Measurements from ENCODE around the gene FLNA. TPM values are rescaled to one million over a fixed set of nuclear protein-coding genes. Genes with fewer than 3 reads are reported as not detected.
"Not testable (repeated sequence)": the region's sequence is repeated elsewhere in the genome, so short reads cannot be mapped to it uniquely, and the experiment has no call there.

Gene FLNA
- total and polyA plus RNA-seq, 2 donors: 164 to 412 TPM

DNA sequence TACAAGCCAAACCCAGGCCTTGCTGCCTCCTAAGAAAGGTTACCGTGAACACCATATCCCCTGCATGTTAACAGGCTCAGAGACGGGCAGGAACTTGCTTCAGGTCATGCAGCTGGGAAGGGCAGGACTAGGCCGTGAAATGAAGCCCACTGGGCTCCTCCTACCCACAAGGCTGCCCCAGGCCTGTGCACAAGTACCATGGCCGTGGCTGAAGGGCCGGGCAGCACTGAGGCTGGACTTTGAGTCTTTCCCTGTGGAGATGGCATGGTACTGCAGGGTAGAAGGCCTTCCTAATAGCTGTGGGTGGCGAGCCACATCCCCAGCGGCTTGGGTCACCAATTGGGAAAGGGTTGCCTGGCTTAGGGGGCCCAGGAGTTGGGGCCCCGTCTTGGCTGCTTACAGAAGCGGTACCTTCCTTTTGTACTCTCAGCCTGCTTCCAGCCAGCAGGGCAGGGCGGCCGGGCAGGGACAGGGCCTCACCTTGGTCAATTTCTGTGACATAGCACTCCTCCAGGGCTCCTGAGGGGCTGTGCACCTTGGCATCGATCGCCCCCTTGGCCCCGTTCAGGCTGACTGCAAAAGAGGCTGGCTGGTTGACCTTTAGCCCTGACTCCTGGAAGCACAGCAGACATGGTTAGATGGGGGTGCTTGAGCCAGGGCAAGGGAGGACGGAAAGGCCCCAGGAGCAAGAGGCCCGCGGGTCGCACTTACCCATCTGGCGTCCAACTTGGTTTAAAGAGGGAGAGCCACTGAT is 23.8 kb downstream of the FLNA start:
- no peak for DNase-seq (ENCODE audit: low read depth in 6 of 9, low spot score in 9 of 9)
- Histone ChIP-seq H3K4me1 (ENCODE audit: control insufficient read depth in 2 of 2, insufficient read depth in 2 of 2, low read length in 2 of 2) (peaks cover 0 to 6% of the 10 kb centered on the region in 2 donors), H3K9me3 (ENCODE audit: control insufficient read depth in 2 of 2, insufficient read depth in 1 of 2, low read length in 1 of 2) (no peaks in the 10 kb centered on the region), H3K27ac (ENCODE audit: low read depth in 1 of 2, low read length in 1 of 2) (peak overlapping the region in 1 of 2 donors; percentile 5), H3K4me3 (ENCODE audit: low read length in 2 of 2) (no peak overlapping the region), H3K36me3 (ENCODE audit: control insufficient read depth in 2 of 2, insufficient read depth in 2 of 2, low read length in 1 of 2) (peaks cover 63 to 72% of the 10 kb centered on the region in 2 donors), H3K27me3 (ENCODE audit: control insufficient read depth in 2 of 2, insufficient read depth in 1 of 2, low read length in 1 of 2) (no peaks in the 10 kb centered on the region)
- WGBS: 87% methylated on average over 19 of the region's 19 CpGs

DNA sequence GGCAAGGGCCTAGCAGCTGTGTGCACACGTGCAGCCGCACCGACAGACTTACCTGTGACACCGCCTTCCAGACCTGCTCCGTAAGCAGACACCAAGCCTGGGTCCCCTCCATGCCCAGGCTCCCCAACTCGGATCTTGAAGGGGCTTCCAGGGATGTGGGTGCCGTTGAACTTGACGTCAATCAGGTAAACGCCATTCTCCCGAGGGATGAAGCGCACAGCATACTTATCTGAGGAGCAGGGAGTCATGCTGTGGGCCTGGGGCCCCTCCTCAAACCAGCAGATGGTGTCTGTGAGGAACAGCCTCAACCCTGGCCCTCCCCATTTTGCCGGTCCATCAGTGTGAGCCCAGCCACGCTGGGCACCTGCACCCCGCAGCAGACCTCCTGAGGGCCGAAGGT is 24.5 kb downstream of the FLNA start:
- Histone ChIP-seq H3K4me1 (ENCODE audit: control insufficient read depth in 2 of 2, insufficient read depth in 2 of 2, low read length in 2 of 2) (peaks cover 0 to 6% of the 10 kb centered on the region in 2 donors), H3K36me3 (ENCODE audit: control insufficient read depth in 2 of 2, insufficient read depth in 2 of 2, low read length in 1 of 2) (peaks cover 61 to 67% of the 10 kb centered on the region in 2 donors), H3K4me3 (ENCODE audit: low read length in 2 of 2) (no peak overlapping the region), H3K27me3 (ENCODE audit: control insufficient read depth in 2 of 2, insufficient read depth in 1 of 2, low read length in 1 of 2) (no peaks in the 10 kb centered on the region), H3K27ac (ENCODE audit: low read depth in 1 of 2, low read length in 1 of 2) (no peak overlapping the region), H3K9me3 (ENCODE audit: control insufficient read depth in 2 of 2, insufficient read depth in 1 of 2, low read length in 1 of 2) (no peaks in the 10 kb centered on the region)
- WGBS: 98% methylated on average over 15 of the region's 15 CpGs
- DNase-seq (ENCODE audit: low read depth in 6 of 9, low spot score in 9 of 9): no peak

DNA sequence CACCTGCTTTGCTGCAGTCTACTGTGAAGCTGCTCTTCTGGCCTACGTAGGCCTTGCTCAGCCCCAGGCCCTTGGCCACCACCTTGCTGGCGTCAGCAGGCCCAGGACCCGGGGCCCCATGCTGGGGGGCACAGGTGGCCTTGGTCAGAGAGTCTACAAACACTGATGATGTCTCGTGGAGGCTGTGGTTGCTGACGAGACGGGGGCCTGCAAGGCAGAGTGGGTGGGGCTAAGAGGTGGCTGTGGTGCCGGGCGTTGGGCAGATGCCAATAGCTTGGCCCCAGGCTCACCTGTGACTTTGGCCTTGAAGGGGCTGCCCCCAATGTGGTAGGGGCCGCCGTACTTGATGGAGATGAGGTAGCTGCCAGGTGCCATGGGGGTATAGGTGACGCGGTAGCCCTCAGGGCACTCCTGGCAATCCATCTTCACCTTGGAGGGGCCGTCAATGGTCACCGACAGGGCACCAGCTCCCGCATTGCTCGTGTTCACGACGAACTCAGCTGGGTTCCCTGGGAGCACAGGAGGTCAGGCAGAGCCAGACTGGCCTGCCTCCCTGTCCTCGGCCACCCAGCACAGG is 25.0 kb downstream of the FLNA start:
- DNase-seq (ENCODE audit: low read depth in 6 of 9, low spot score in 9 of 9): no peak
- Histone ChIP-seq H3K4me3 (ENCODE audit: low read length in 2 of 2) (no peak overlapping the region), H3K4me1 (ENCODE audit: control insufficient read depth in 2 of 2, insufficient read depth in 2 of 2, low read length in 2 of 2) (peaks cover 0 to 6% of the 10 kb centered on the region in 2 donors), H3K27ac (ENCODE audit: low read depth in 1 of 2, low read length in 1 of 2) (no peak overlapping the region), H3K36me3 (ENCODE audit: control insufficient read depth in 2 of 2, insufficient read depth in 2 of 2, low read length in 1 of 2) (peaks cover 56 to 62% of the 10 kb centered on the region in 2 donors), H3K9me3 (ENCODE audit: control insufficient read depth in 2 of 2, insufficient read depth in 1 of 2, low read length in 1 of 2) (no peaks in the 10 kb centered on the region), H3K27me3 (ENCODE audit: control insufficient read depth in 2 of 2, insufficient read depth in 1 of 2, low read length in 1 of 2) (no peaks in the 10 kb centered on the region)
- 92% methylated on average over 19 of the region's 19 CpGs for WGBS

GRCh38 chrX:154348646-154349358 is 25.6 kb downstream of the FLNA start:
- peaks cover 0 to 6% of the 10 kb centered on the region in 2 donors for H3K4me1 ChIP-seq (ENCODE audit: control insufficient read depth in 2 of 2, insufficient read depth in 2 of 2, low read length in 2 of 2)
- H3K27ac ChIP-seq (ENCODE audit: low read depth in 1 of 2, low read length in 1 of 2): no peak overlapping the region
- no peaks in the 10 kb centered on the region for H3K9me3 ChIP-seq (ENCODE audit: control insufficient read depth in 2 of 2, insufficient read depth in 1 of 2, low read length in 1 of 2)
- peaks cover 50 to 57% of the 10 kb centered on the region in 2 donors for H3K36me3 ChIP-seq (ENCODE audit: control insufficient read depth in 2 of 2, insufficient read depth in 2 of 2, low read length in 1 of 2)
- no peak for DNase-seq (ENCODE audit: low read depth in 6 of 9, low spot score in 9 of 9)
- no peak overlapping the region for H3K4me3 ChIP-seq (ENCODE audit: low read length in 2 of 2)
- 97% methylated on average over 24 of the region's 24 CpGs for WGBS
- no peaks in the 10 kb centered on the region for H3K27me3 ChIP-seq (ENCODE audit: control insufficient read depth in 2 of 2, insufficient read depth in 1 of 2, low read length in 1 of 2)

DNA sequence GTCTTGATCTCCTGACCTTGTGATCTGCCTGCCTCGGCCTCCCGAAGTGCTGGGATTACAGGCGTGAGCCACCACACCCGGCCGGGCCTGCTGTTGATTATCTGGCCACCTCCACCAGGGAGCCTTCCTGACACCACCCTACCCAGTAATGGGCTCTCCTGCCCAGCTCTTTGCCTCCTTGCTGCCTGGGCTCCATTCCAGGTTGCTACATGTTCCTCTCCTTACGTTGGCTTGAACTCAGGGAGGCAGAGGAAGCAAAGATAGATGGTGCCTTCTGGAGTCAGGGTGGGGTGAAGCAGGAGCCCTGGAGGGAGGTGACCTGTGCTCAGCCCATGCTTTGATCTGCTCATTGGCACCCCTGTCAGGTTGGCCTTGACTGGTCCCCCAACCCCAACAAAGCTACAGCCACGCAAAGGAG is 26.3 kb downstream of the FLNA start:
- WGBS: 96% methylated on average over 5 of the region's 7 CpGs
- DNase-seq (ENCODE audit: low read depth in 6 of 9, low spot score in 9 of 9): no peak

DNA sequence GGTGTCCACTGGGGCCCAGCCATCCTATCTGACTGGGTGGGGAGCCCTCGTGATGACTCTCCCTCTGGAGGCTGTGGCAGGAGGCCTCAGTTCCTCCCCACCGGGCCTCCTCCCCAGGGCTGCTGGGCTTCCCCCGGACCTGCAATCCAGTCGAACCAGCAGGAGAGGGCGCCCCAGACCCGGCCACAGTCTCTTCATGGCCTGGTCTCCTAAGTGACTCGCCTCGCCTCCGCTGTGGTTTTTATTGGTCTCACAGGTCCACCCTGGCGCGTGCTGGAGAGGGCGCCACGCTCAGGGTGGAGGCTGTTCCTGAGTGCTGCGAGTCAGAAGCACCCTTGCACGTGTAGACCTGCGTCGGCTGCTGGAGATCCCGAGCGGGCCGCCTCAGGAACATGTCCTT is 30.8 kb downstream of the FLNA start:
- not testable (repeated sequence) for H3K4me1 ChIP-seq (ENCODE audit: control insufficient read depth in 2 of 2, insufficient read depth in 2 of 2, low read length in 2 of 2); H3K36me3 ChIP-seq (ENCODE audit: control insufficient read depth in 2 of 2, insufficient read depth in 2 of 2, low read length in 1 of 2); H3K27me3 ChIP-seq (ENCODE audit: control insufficient read depth in 2 of 2, insufficient read depth in 1 of 2, low read length in 1 of 2); H3K9me3 ChIP-seq (ENCODE audit: control insufficient read depth in 2 of 2, insufficient read depth in 1 of 2, low read length in 1 of 2); H3K4me3 ChIP-seq (ENCODE audit: low read length in 2 of 2); H3K27ac ChIP-seq (ENCODE audit: low read depth in 1 of 2, low read length in 1 of 2); DNase-seq (ENCODE audit: low read depth in 6 of 9, low spot score in 9 of 9)
- WGBS: no CpG with 5 or more reads among the region's 20 CpGs

More for the DNA sequence above, 26.3 kb downstream of the FLNA start:
- Histone ChIP-seq H3K4me1 (ENCODE audit: control insufficient read depth in 2 of 2, insufficient read depth in 2 of 2, low read length in 2 of 2) (peaks cover 0 to 6% of the 10 kb centered on the region in 2 donors), H3K36me3 (ENCODE audit: control insufficient read depth in 2 of 2, insufficient read depth in 2 of 2, low read length in 1 of 2) (peaks cover 43 to 50% of the 10 kb centered on the region in 2 donors), H3K27ac (ENCODE audit: low read depth in 1 of 2, low read length in 1 of 2) (no peak overlapping the region), H3K4me3 (ENCODE audit: low read length in 2 of 2) (no peak overlapping the region), H3K9me3 (ENCODE audit: control insufficient read depth in 2 of 2, insufficient read depth in 1 of 2, low read length in 1 of 2) (no peaks in the 10 kb centered on the region), H3K27me3 (ENCODE audit: control insufficient read depth in 2 of 2, insufficient read depth in 1 of 2, low read length in 1 of 2) (no peaks in the 10 kb centered on the region)

GRCh38 chrX:154343063-154343462 is 31.4 kb downstream of the FLNA start:
- no CpG with 5 or more reads among the region's 16 CpGs for WGBS

DNA sequence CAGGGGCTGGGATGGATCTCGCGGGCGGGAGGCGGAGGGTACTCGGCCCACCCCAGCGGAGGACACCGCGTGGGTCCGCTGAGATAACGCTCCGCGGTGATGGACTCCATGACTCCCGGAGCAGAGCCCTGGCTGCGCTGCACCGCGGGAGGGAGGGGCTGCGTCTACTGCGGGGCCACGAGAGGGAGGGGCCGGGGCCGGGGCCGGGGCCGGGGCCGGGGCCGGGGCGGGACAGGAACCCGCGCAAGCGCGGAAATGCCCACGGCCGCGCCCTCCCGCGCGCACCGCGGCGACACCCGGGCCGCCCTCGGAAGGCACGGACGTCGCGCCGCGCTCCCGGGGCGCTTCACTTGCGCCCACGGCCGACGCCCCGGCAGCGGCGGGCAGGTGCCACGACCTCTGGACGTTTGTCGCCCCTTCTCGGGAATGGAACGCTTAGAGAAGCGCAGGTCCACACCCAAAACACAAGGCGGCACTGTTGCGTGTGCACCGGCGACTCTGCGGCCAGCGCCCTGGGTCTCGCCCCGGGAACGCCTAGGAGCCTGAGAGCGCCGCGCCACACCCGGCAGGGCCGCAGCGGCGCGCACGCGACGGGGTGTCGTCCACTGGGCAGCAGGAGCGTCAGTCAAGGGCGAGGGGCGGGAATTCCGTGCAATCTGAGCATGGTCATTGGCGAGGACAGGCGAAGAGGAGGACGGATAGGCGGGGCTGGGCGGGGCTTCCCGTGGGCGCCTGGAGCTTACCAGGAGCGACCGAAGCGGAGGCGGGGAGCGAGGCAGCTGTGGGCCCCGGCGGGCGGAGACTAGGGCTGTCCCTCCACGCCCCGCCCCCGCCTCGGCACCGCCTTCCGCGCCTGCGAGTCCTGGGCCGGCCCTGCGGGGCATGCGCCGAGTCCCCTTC is 32.8 kb downstream of the FLNA start:
- not testable (repeated sequence) for H3K36me3 ChIP-seq (ENCODE audit: control insufficient read depth in 2 of 2, insufficient read depth in 2 of 2, low read length in 1 of 2); DNase-seq (ENCODE audit: low read depth in 6 of 9, low spot score in 9 of 9); H3K27me3 ChIP-seq (ENCODE audit: control insufficient read depth in 2 of 2, insufficient read depth in 1 of 2, low read length in 1 of 2); H3K4me1 ChIP-seq (ENCODE audit: control insufficient read depth in 2 of 2, insufficient read depth in 2 of 2, low read length in 2 of 2); H3K27ac ChIP-seq (ENCODE audit: low read depth in 1 of 2, low read length in 1 of 2); H3K9me3 ChIP-seq (ENCODE audit: control insufficient read depth in 2 of 2, insufficient read depth in 1 of 2, low read length in 1 of 2); H3K4me3 ChIP-seq (ENCODE audit: low read length in 2 of 2)
- WGBS: 5% methylated on average over 12 of the region's 115 CpGs

More at GRCh38 chrX:154343063-154343462, 31.4 kb downstream of the FLNA start:
- not testable (repeated sequence) for H3K27me3 ChIP-seq (ENCODE audit: control insufficient read depth in 2 of 2, insufficient read depth in 1 of 2, low read length in 1 of 2); H3K27ac ChIP-seq (ENCODE audit: low read depth in 1 of 2, low read length in 1 of 2); H3K4me3 ChIP-seq (ENCODE audit: low read length in 2 of 2); H3K4me1 ChIP-seq (ENCODE audit: control insufficient read depth in 2 of 2, insufficient read depth in 2 of 2, low read length in 2 of 2); H3K36me3 ChIP-seq (ENCODE audit: control insufficient read depth in 2 of 2, insufficient read depth in 2 of 2, low read length in 1 of 2); DNase-seq (ENCODE audit: low read depth in 6 of 9, low spot score in 9 of 9); H3K9me3 ChIP-seq (ENCODE audit: control insufficient read depth in 2 of 2, insufficient read depth in 1 of 2, low read length in 1 of 2)
